A673 (cell line): Measurements from ENCODE around the gene OXSM. TPM values are rescaled to one million over a fixed set of nuclear protein-coding genes. Genes with fewer than 3 reads are reported as not detected.

Source experiments
- BruUV-seq: library from RNA; stranded (reverse); fragments of 400-500 nt; replicated peaks from 2 replicates; lab custom pipeline; 2021; lab: Mats Ljungman, UMichigan
- CTCF ChIA-PET: fragments of 300-600 bp; sonication (Branson Sonifier 250); formaldehyde crosslinking; loops from one replicate; lab custom pipeline; 2022; ENCODE audit warnings: antibody characterized with exemption; lab: Charles Lee
- POLR2A ChIA-PET: fragments of 300-600 bp; sonication (Branson Sonifier 250); formaldehyde crosslinking; loops from one replicate; lab custom pipeline; 2022; ENCODE audit warnings: antibody characterized with exemption; ENCODE audit not compliant: low non-redundant PET; lab: Charles Lee
- DNase-seq: peaks from one replicate; pipeline ENCODE4 v3.0.0-alpha.2; 2015; ENCODE audit warnings: low spot score
- H3K27ac ChIP-seq: fragments of 200-600 bp; sonication (generic); 2 replicates; pipeline ENCODE4 v1.5.1; 2016; ENCODE audit warnings: mixed run types, low read depth, mild to moderate bottlenecking, mixed read lengths, antibody characterized with exemption, low read length; ENCODE audit not compliant: poor library complexity, severe bottlenecking
- H3K27me3 ChIP-seq: fragments of 200-600 bp; sonication (generic); replicated peaks from 2 replicates; pipeline ENCODE4 v1.6.1; 2017; ENCODE audit warnings: mixed run types, low read depth, mild to moderate bottlenecking, mixed read lengths, antibody characterized with exemption, low read length; ENCODE audit not compliant: insufficient read depth, poor library complexity
- H3K36me3 ChIP-seq: fragments of 200-600 bp; sonication (generic); 2 replicates; pipeline ENCODE4 v1.6.1; 2016; ENCODE audit warnings: mixed run types, mild to moderate bottlenecking, mixed read lengths, antibody characterized with exemption, low read length; ENCODE audit not compliant: insufficient read depth, poor library complexity, severe bottlenecking
- H3K4me1 ChIP-seq: fragments of 200-600 bp; sonication (generic); 2 replicates; pipeline ENCODE4 v1.6.1; 2017; ENCODE audit warnings: mixed run types, mild to moderate bottlenecking, mixed read lengths, antibody characterized with exemption, low read length; ENCODE audit not compliant: insufficient read depth, poor library complexity, severe bottlenecking
- H3K4me3 ChIP-seq: fragments of 200-600 bp; sonication (generic); 2 replicates; pipeline ENCODE4 v1.5.1; 2016; ENCODE audit warnings: low read depth, mixed run types, mild to moderate bottlenecking, mixed read lengths, low read length; ENCODE audit not compliant: poor library complexity, severe bottlenecking
- H3K9me3 ChIP-seq: fragments of 200-600 bp; sonication (generic); 2 replicates; pipeline ENCODE4 v1.6.1; 2016; ENCODE audit warnings: mixed run types, low read depth, mild to moderate bottlenecking, mixed read lengths, antibody characterized with exemption, low read length; ENCODE audit not compliant: poor library complexity, severe bottlenecking
- EZH2 ChIP-seq: fragments of 200-600 bp; sonication (generic); IDR thresholded peaks from 2 replicates; pipeline ENCODE4 v1.6.1; 2017; ENCODE audit warnings: borderline replicate concordance, low read depth, mild to moderate bottlenecking, mixed read lengths, antibody characterized with exemption, low read length; ENCODE audit not compliant: poor library complexity, severe bottlenecking
- intact Hi-C: fragments of 100-400 bp; cut with micrococcal nuclease; formaldehyde crosslinking; loops from one replicate; pipeline ENCODE4 v1.10.0; 2022; ENCODE audit not compliant: unreplicated experiment
- total RNA-seq: library from RNA; stranded (reverse); gene quantifications from 2 replicates; pipeline ENCODE4 v1.2.3, GENCODE V29; 2021
- TF ChIP-seq, protein P1 (sequence below): fragments of 300-800, 200-600 bp; sonication (generic); conservative IDR thresholded peaks from 2 replicates; pipeline ENCODE4 v1.5.1; 2017; ENCODE audit warnings: low read depth, mild to moderate bottlenecking, antibody characterized with exemption, low read length, moderate library complexity, mixed read lengths

Gene OXSM
- total RNA-seq, 1 experiment from 2014 or later: 7.6 TPM

DNA sequence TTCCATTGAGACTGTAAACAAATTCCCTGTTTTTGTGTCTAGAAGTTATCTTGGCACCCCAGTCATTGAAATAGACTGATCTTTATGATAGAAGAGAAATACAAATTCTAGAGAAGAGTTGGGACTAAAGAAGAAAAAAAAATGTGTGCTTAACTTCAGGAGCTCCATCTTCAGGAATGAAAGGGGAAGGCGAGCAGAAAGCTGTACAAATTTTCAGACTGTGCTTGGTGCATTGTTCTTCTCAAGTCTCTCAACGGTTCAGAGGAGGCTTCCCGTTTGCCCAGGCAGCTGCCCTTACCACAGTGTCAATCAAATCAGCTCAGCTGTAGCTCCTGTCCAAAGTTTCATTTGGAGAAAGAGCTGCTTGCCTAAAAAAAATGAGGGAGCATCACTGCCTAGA, 41.7 kb downstream of the OXSM start:
- H3K36me3 ChIP-seq: no peaks in the 10 kb centered on the region

DNA sequence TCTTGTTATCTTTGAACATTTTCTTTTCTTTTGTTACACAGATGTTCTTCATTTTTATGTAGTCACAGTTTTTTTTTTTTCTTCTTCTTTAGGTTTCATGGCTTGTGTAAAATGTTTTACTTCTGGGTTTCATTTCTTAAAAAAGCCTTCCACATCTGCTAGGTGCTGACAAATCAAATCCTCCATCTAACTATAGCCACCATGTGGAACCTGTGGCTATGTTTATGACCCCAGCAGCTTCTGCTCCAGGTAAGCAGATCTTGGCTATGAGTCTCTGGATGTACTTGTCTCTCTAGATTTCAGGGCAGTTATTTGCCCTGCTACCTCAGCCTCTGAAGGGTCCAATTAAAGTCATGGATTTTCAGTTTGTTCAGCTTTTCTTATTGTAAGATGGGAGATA, 44.5 kb downstream of the OXSM start:
- Histone ChIP-seq H3K4me1 (peaks cover 17% of the 10 kb centered on the region), H3K9me3 (no peaks in the 10 kb centered on the region), H3K36me3 (no peaks in the 10 kb centered on the region), H3K27ac (no peak overlapping the region), H3K4me3 (no peak overlapping the region), H3K27me3 (peaks cover 24% of the 10 kb centered on the region)
- DNase-seq: no peak
- POLR2A ChIA-PET: no interaction called here
- TF ChIP-seq, protein P1, sequence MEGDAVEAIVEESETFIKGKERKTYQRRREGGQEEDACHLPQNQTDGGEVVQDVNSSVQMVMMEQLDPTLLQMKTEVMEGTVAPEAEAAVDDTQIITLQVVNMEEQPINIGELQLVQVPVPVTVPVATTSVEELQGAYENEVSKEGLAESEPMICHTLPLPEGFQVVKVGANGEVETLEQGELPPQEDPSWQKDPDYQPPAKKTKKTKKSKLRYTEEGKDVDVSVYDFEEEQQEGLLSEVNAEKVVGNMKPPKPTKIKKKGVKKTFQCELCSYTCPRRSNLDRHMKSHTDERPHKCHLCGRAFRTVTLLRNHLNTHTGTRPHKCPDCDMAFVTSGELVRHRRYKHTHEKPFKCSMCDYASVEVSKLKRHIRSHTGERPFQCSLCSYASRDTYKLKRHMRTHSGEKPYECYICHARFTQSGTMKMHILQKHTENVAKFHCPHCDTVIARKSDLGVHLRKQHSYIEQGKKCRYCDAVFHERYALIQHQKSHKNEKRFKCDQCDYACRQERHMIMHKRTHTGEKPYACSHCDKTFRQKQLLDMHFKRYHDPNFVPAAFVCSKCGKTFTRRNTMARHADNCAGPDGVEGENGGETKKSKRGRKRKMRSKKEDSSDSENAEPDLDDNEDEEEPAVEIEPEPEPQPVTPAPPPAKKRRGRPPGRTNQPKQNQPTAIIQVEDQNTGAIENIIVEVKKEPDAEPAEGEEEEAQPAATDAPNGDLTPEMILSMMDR: no peak
- no peak for TF ChIP-seq EZH2
- CTCF ChIA-PET: no interaction called here
- no TSS peak for BruUV-seq
- intact Hi-C loops: loop anchor here (5.0 kb wide), 1 partner anchor 172 kb away; the partner anchor contains the start of gene TOP2B

More for the DNA sequence above, 41.7 kb downstream of the OXSM start:
- Histone ChIP-seq H3K27me3 (peaks cover 29% of the 10 kb centered on the region), H3K4me3 (no peak overlapping the region), H3K4me1 (peaks cover 17% of the 10 kb centered on the region), H3K27ac (no peak overlapping the region), H3K9me3 (no peaks in the 10 kb centered on the region)
- ChIA-PET POLR2A (no interaction called here), CTCF (interaction anchor here (0.6 to 1.3 kb wide), 2 partner anchors 25 to 183 kb away, joined by 4 to 9 read pairs; no protein-coding TSS in a partner anchor)
- no peak for TF ChIP-seq EZH2
- TF ChIP-seq, protein P1: peak; percentile 51; the same call in 1 of the 2 replicates
- no TSS peak for BruUV-seq
- DNase-seq: peak; percentile 65
- intact Hi-C loops: loop anchor here (2.0 to 5.0 kb wide), 2 partner anchors 169 to 183 kb away; partner anchors contain the start of gene TOP2B

DNA sequence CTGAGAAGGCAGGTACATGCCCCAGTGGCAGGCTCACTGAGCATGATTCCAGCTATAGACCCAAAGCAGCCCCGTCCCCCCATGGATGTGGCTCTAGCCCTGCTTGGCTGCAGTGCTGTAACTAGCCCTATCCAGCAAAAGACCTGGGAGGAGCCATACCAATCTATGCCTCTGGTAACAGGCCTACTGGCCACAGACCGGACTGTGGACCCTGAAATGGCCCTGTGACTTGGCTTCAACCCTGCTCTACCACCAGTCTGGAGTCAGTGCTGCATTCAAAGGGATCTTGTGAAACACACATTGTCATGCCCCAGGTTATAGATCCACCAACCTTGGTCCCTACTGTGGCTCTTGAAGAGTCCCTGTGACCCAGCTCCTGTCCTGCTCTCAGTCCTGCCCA, 46.7 kb downstream of the OXSM start:
- no peak for DNase-seq
- Histone ChIP-seq H3K27me3 (peaks cover 24% of the 10 kb centered on the region), H3K4me1 (peaks cover 3% of the 10 kb centered on the region), H3K4me3 (no peak overlapping the region), H3K9me3 (no peaks in the 10 kb centered on the region), H3K36me3 (no peaks in the 10 kb centered on the region), H3K27ac (no peak overlapping the region)
- intact Hi-C loops: no loop called here
- ChIA-PET CTCF (no interaction called here), POLR2A (no interaction called here)
- no TSS peak for BruUV-seq
- no peak for TF ChIP-seq EZH2
- TF ChIP-seq, protein P1: no peak
